ENCODE measurements around the gene CCDC73.
A peak's percentile ranks its signal among the peaks of the same experiment; 100 is the strongest.

The CCDC73 gene

DNA sequence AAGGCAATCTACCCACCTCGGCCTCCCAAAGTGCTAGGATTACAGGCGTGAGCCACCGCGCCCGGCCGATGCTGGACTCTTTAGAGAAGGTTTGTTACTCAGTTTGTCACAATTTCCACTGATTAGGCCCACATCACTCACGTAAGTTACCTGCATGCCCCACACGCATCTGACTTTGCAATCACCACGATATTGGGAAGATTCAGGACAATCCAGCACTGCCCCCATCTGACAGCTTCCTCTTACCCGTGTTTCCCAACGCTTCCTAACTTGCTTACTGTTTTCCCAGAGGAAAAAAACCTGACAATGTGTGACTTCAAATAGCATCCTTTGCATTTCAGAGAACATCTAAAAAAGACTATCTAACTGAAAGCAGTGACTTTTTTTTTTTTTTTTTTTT, 232.6 kb downstream of the CCDC73 start:
- CTCF ChIA-PET = interaction anchor here (1.1 kb wide), 1 partner anchor 176 kb away, joined by 3 read pairs; no protein-coding TSS in a partner anchor

DNA sequence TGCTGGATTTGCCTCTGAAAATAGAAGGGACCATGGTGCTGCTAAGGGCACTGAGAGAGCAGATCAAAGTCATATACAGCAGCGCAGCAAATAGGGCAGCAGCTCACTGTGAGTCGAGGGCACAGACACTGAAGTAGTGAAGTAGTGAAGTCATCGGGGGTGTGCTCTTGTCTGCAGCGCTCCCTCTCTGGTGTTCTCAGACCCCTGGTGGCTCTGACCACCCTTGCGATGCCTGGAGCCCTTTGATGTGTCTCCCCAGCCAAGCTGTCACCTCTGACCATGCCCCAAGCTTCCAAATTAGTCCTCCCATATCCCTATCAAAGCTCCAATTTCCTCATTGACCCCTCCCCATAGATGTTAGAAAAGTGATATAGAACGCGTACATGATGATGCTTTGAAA, 238.6 kb downstream of the CCDC73 start:
- DNase-seq (ENCODE audit: extremely low spot score) = no peak
- CTCF ChIA-PET = no interaction called here
- POLR2A ChIA-PET = no interaction called here
- no peak for TF ChIP-seq HDGF (IDR thresholded peaks at IDR 0.05; ENCODE audit: borderline replicate concordance)
- no peak for TF ChIP-seq ARNT (IDR thresholded peaks at IDR 0.05)
- no peak for TF ChIP-seq TARDBP (IDR thresholded peaks at IDR 0.05)
- no peak for TF ChIP-seq CTBP1 (IDR thresholded peaks at IDR 0.05; ENCODE audit: borderline replicate concordance)
- TF ChIP-seq BHLHE40 (IDR thresholded peaks at IDR 0.05; ENCODE audit: borderline replicate concordance) = no peak
- no peak for TF ChIP-seq FOXK2 (IDR thresholded peaks at IDR 0.05)
- no peak for TF ChIP-seq ZNF384 (IDR thresholded peaks at IDR 0.05)
- no peak for TF ChIP-seq NFRKB (IDR thresholded peaks at IDR 0.05)
- no peak for TF ChIP-seq SP1 (IDR thresholded peaks at IDR 0.05)
- TF ChIP-seq, protein P1, sequence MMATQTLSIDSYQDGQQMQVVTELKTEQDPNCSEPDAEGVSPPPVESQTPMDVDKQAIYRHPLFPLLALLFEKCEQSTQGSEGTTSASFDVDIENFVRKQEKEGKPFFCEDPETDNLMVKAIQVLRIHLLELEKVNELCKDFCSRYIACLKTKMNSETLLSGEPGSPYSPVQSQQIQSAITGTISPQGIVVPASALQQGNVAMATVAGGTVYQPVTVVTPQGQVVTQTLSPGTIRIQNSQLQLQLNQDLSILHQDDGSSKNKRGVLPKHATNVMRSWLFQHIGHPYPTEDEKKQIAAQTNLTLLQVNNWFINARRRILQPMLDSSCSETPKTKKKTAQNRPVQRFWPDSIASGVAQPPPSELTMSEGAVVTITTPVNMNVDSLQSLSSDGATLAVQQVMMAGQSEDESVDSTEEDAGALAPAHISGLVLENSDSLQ (IDR thresholded peaks at IDR 0.05) = no peak
- TF ChIP-seq LEF1 (IDR thresholded peaks at IDR 0.05; ENCODE audit: borderline replicate concordance) = no peak
- TF ChIP-seq FOXM1 (IDR thresholded peaks at IDR 0.05; ENCODE audit: borderline replicate concordance) = no peak
- TF ChIP-seq SUZ12 (IDR thresholded peaks at IDR 0.05) = no peak
- no peak for TF ChIP-seq L3MBTL2 (conservative IDR thresholded peaks at IDR 0.05)
- TF ChIP-seq ELF4 (IDR thresholded peaks at IDR 0.05) = no peak
- TF ChIP-seq FOXA1 (IDR thresholded peaks at IDR 0.05) = no peak

More for the DNA sequence above, 232.6 kb downstream of the CCDC73 start:
- TF ChIP-seq HDGF (IDR thresholded peaks at IDR 0.05; ENCODE audit: borderline replicate concordance) = no peak
- POLR2A ChIA-PET = no interaction called here
- no peak for DNase-seq (ENCODE audit: extremely low spot score)

DNA sequence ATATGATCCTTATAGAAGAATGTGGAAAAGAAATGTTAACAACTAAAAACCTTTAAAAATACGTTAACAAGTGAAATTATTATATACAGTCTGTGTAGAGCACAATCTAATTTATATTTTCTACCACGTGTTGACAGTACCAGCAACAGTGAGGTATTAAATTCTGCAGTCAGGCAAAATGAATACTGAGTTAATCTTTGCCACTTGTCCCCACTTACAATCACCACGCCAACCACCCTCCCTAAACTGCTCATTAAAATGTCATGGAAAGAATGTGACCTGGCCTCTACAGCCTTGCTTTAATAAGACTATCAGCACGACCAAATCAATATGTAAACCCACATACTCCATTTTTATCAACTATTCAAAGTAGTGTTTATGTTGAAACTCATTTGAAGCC, 239.4 kb downstream of the CCDC73 start:
- DNase-seq (ENCODE audit: extremely low spot score) = no peak
- ChIA-PET POLR2A (no interaction called here), CTCF (no interaction called here)
- TF ChIP-seq FOXK2 (IDR thresholded peaks at IDR 0.05) (no peak), TARDBP (IDR thresholded peaks at IDR 0.05) (no peak), L3MBTL2 (conservative IDR thresholded peaks at IDR 0.05) (no peak)
- TF ChIP-seq, protein P1 (IDR thresholded peaks at IDR 0.05) = peak; percentile 30; the same call in 1 of the 2 replicates
